K562 (cell line): ENCODE data around the gene PTK6. TPM values are rescaled to one million over a fixed set of nuclear protein-coding genes. Genes with fewer than 3 reads are reported as not detected.

Experiments
- ATAC-seq: fragments of 200-7000 bp; cut with Tn5 transposase; 3 replicates; pipeline ENCODE4 v1.9.1; 2020; ENCODE audit warnings: moderate library complexity
- BruUV-seq: library from RNA; stranded (reverse); fragments of 400-500 nt; replicated peaks from 2 replicates; lab custom pipeline; 2021; lab: Mats Ljungman, UMichigan
- CTCF ChIA-PET: fragments of 300-600 bp; formaldehyde crosslinking; extraction: SDS; loops from one replicate; lab custom pipeline; 2021; ENCODE audit warnings: low intra/inter-chr PET ratio; lab: Yijun Ruan, JAX
- POLR2A ChIA-PET: fragments of 300-600, 350-650 bp; sonication (Branson Sonifier 250); formaldehyde crosslinking; extraction: SDS; loops from one replicate; lab custom pipeline; 2021; ENCODE audit warnings: antibody characterized with exemption, inconsistent platforms; lab: Yijun Ruan, JAX
- DNase-seq, 4 experiments: peaks; one replicate each; pipeline versions ENCODE4 v3.0.0 to v3.0.0-alpha.2; 2011 to 2018; ENCODE audit warnings: low spot score in 3 of 4, mixed read lengths in 3 of 4; ENCODE audit errors: extremely low read depth in 1 of 4
- FAIRE-seq: peaks from 2 replicates; lab custom pipeline; 2011; peaks lifted over from hg19 to GRCh38; lab: Jason Lieb, UNC
- H2AFZ ChIP-seq: 2 replicates; pipeline ENCODE4 v1.6.0; 2011; ENCODE audit warnings: low read depth, low read length, control low read depth, inconsistent platforms
- H3K27ac ChIP-seq: fragments of 200-600 bp; 3 replicates; pipeline ENCODE4 v1.8.0; 2011; ENCODE audit warnings: low read depth, mild to moderate bottlenecking, control low read depth, inconsistent platforms, low read length, moderate library complexity, mixed read lengths; ENCODE audit errors: extremely low read depth
- H3K27me3 ChIP-seq, 2 experiments: fragments of 300-600 bp in 1 of 2; 2 replicates in 1 of 2; 3 replicates in 1 of 2; pipeline versions ENCODE4 v1.6.0 to v1.8.0; 2011; ENCODE audit warnings: inconsistent platforms in 2 of 2, low read length in 2 of 2, mild to moderate bottlenecking in 1 of 2, mixed read lengths in 1 of 2, moderate library complexity in 1 of 2; ENCODE audit not compliant: control insufficient read depth in 2 of 2, insufficient read depth in 2 of 2
- H3K36me3 ChIP-seq: fragments of 300-600 bp; 3 replicates; pipeline ENCODE4 v1.8.0; 2011; ENCODE audit warnings: mild to moderate bottlenecking, low read length, inconsistent platforms; ENCODE audit not compliant: control insufficient read depth, insufficient read depth
- H3K4me1 ChIP-seq, 2 experiments: fragments of 200-600 bp in 1 of 2; replicated peaks in 1 of 2; 2 replicates in 1 of 2; 3 replicates in 1 of 2; pipeline versions ENCODE4 v1.5.1 to v1.8.0; 2011; ENCODE audit warnings: inconsistent platforms in 2 of 2, low read length in 2 of 2, mild to moderate bottlenecking in 1 of 2, mixed read lengths in 1 of 2, moderate library complexity in 1 of 2; ENCODE audit not compliant: control insufficient read depth in 2 of 2, insufficient read depth in 2 of 2
- H3K4me2 ChIP-seq: 2 replicates; pipeline ENCODE4 v1.6.1; 2011; ENCODE audit warnings: low read length, control low read depth, inconsistent platforms, mixed read lengths; ENCODE audit not compliant: insufficient read depth
- H3K4me3 ChIP-seq: fragments of 200-600 bp; sonication (generic), shearing (Covaris generic); 2 replicates; pipeline ENCODE4 v1.5.1; 2016; ENCODE audit warnings: control low read depth, inconsistent platforms
- H3K79me2 ChIP-seq: fragments of 200-600 bp; 3 replicates; pipeline ENCODE4 v1.8.0; 2011; ENCODE audit warnings: low read length, inconsistent platforms; ENCODE audit not compliant: control insufficient read depth, insufficient read depth
- H3K9ac ChIP-seq, 2 experiments: 2 replicates each; pipeline versions ENCODE4 v1.6.0 to v1.6.1; 2011; ENCODE audit warnings: low read depth in 2 of 2, low read length in 2 of 2, control low read depth in 1 of 2, inconsistent platforms in 1 of 2, mild to moderate bottlenecking in 1 of 2, mixed read lengths in 1 of 2; ENCODE audit not compliant: insufficient read depth in 1 of 2
- H3K9me1 ChIP-seq: one replicate; pipeline ENCODE4 v1.6.0; 2011; ENCODE audit warnings: inconsistent platforms, mild to moderate bottlenecking, low read length, moderate library complexity; ENCODE audit not compliant: control insufficient read depth, insufficient read depth
- H3K9me3 ChIP-seq: replicated peaks from 2 replicates; pipeline ENCODE4 v1.5.1; 2011; ENCODE audit warnings: low read depth, low read length, inconsistent platforms; ENCODE audit not compliant: control insufficient read depth, insufficient read depth
- H4K20me1 ChIP-seq: replicated peaks from 2 replicates; pipeline ENCODE4 v1.6.1; 2011; ENCODE audit warnings: low read length, inconsistent platforms, mixed read lengths; ENCODE audit not compliant: control insufficient read depth, insufficient read depth
- CBFB ChIP-seq: sonication (generic); formaldehyde crosslinking; IDR thresholded peaks from 2 replicates; pipeline ENCODE4 v1.4.0; 2020; ENCODE audit warnings: mild to moderate bottlenecking, missing genetic modification reagents
- DACH1 ChIP-seq: fragments of 450-650 bp; IDR thresholded peaks from 2 replicates; pipeline ENCODE4 v1.6.1; 2018; ENCODE audit not compliant: partially characterized antibody
- PRMT5 ChIP-seq: sonication (generic); formaldehyde crosslinking; IDR thresholded peaks from 2 replicates; pipeline ENCODE4 v1.5.0; 2020; ENCODE audit warnings: missing genetic modification reagents
- SMAD1 ChIP-seq: fragments of 150-350 bp; IDR thresholded peaks from 2 replicates; pipeline ENCODE4 v1.6.1; 2014; ENCODE audit warnings: low read length, low read depth; ENCODE audit not compliant: partially characterized antibody
- ZNF79 ChIP-seq: fragments of 250-450 bp; sonication (Bioruptor Pico); IDR thresholded peaks from 2 replicates; pipeline ENCODE4 v1.4.0; 2020; ENCODE audit warnings: low read depth, mild to moderate bottlenecking, moderate library complexity
- WGBS: fragments of 100-300 bp; shearing (Covaris generic); methylation state at CpG from one replicate; pipeline ENCODE4 v1.1.6; 2016; ENCODE audit warnings: low coverage, mixed read lengths; ENCODE audit not compliant: insufficient coverage; ENCODE audit errors: missing lambda C conversion rate; 5-methylcytosine and 5-hydroxymethylcytosine counted together
- in situ Hi-C: fragments of 300-500 bp; cut with MboI; formaldehyde crosslinking; loops from 4 replicates; pipeline ENCODE4 v1.15.0; 2018; ENCODE audit warnings: inconsistent platforms, mixed read lengths
- intact Hi-C: fragments of 100-400 bp; cut with micrococcal nuclease; formaldehyde crosslinking; loops from 2 replicates; pipeline ENCODE4 v1.14.2; 2022
- polyA plus RNA-seq, 8 experiments: library from polyadenylated mRNA; depleted of rRNA in 4 of 8; stranded (reverse) in 5 of 8; unstranded in 3 of 8; fragments of >200 nt; fragmentation: Nextera tagmentation in 2 of 8; fragmentation: Illumina TruSeq in 1 of 8; extraction: Ambion mirVana in 2 of 8; extraction: Trizol in 1 of 8; gene quantifications; 2 replicates each; pipeline versions ENCODE4 v1.2.1 to v1.2.3, GENCODE V29; 2011 to 2014; ENCODE audit warnings: inconsistent platforms in 1 of 8, missing spikeins in 1 of 8
- total RNA-seq, 7 experiments: library from RNA; depleted of rRNA in 6 of 7; stranded (reverse); fragments of >200 nt in 6 of 7; fragmentation: Illumina TruSeq in 2 of 7; extraction: Trizol in 2 of 7; gene quantifications; 2 replicates each; pipeline versions ENCODE4 v1.2.1 to v1.2.3, GENCODE V29; 2011 to 2021; ENCODE audit warnings: low replicate concordance in 1 of 7
- TF ChIP-seq, protein P1 (sequence below): sonication (generic); formaldehyde crosslinking; IDR thresholded peaks from 2 replicates; pipeline ENCODE4 v1.8.0; 2022; ENCODE audit warnings: mild to moderate bottlenecking, missing genetic modification reagents
- TF ChIP-seq, protein P2 (sequence below): sonication (generic); formaldehyde crosslinking; IDR thresholded peaks from 2 replicates; pipeline ENCODE4 v1.8.1; 2022; ENCODE audit warnings: missing genetic modification reagents

The PTK6 gene
- total and polyA plus RNA-seq, 9 of the 15 experiments (the other 6 are each of a cell fraction or from before 2014, with no cell fraction given) = 0.07 TPM; not detected in 8

DNA sequence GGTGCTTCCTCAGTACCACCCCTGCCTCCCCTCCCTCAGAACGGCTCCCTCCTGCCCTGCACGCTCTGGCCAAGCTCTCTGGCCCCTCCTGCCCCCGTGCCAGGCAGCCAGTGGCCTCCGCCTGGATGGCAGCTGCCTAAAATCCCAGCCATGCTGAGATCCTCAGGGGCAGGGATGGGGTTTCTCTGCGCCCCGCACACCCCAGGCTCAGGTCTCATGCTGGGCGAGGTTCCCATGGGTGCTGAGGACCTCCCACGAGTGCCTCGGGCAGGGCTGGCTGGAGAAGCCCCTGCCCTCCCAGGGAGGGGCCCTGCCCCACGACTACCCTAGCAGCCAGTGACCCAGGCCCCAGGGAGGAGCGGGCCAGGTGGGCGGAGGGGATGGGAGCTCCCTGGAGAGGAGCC lies 2.7 kb downstream of the PTK6 start:
- ChIA-PET CTCF (no interaction called here), POLR2A (interaction anchor here (0.5 to 2.2 kb wide), 6 partner anchors 10 to 547 kb away, joined by 3 to 27 read pairs (median 5); partner anchors contain the start of gene PPDPF)
- DNase-seq = no peak
- Histone ChIP-seq H3K9me1 (no peaks in the 10 kb centered on the region), H3K27ac (no peak overlapping the region), H3K9me3 (no peaks in the 10 kb centered on the region), H3K4me1 (peaks cover 6 to 80% of the 10 kb centered on the region in 2 experiments; a peak in 4 of 5 replicates), H3K27me3 (peaks cover 0 to 36% of the 10 kb centered on the region in 2 experiments; a peak in 3 of 5 replicates), H3K79me2 (no peaks in the 10 kb centered on the region), H2AFZ (no peak overlapping the region), H3K36me3 (no peaks in the 10 kb centered on the region), H3K9ac (peak overlapping the region in 1 of 2 experiments; percentile 43; a peak in 1 of 4 replicates), H3K4me2 (no peak overlapping the region), H3K4me3 (no peak overlapping the region), H4K20me1 (0 out of 2 replicates have a peak, but pooled peaks cover 3% of the 10 kb centered on the region)
- TF ChIP-seq, protein P1, sequence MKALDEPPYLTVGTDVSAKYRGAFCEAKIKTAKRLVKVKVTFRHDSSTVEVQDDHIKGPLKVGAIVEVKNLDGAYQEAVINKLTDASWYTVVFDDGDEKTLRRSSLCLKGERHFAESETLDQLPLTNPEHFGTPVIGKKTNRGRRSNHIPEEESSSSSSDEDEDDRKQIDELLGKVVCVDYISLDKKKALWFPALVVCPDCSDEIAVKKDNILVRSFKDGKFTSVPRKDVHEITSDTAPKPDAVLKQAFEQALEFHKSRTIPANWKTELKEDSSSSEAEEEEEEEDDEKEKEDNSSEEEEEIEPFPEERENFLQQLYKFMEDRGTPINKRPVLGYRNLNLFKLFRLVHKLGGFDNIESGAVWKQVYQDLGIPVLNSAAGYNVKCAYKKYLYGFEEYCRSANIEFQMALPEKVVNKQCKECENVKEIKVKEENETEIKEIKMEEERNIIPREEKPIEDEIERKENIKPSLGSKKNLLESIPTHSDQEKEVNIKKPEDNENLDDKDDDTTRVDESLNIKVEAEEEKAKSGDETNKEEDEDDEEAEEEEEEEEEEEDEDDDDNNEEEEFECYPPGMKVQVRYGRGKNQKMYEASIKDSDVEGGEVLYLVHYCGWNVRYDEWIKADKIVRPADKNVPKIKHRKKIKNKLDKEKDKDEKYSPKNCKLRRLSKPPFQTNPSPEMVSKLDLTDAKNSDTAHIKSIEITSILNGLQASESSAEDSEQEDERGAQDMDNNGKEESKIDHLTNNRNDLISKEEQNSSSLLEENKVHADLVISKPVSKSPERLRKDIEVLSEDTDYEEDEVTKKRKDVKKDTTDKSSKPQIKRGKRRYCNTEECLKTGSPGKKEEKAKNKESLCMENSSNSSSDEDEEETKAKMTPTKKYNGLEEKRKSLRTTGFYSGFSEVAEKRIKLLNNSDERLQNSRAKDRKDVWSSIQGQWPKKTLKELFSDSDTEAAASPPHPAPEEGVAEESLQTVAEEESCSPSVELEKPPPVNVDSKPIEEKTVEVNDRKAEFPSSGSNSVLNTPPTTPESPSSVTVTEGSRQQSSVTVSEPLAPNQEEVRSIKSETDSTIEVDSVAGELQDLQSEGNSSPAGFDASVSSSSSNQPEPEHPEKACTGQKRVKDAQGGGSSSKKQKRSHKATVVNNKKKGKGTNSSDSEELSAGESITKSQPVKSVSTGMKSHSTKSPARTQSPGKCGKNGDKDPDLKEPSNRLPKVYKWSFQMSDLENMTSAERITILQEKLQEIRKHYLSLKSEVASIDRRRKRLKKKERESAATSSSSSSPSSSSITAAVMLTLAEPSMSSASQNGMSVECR = 0 out of 2 replicates have a peak, but pooled peaks have one; percentile 45
- TF ChIP-seq SMAD1 = no peak
- no peak for TF ChIP-seq PRMT5 (CRISPR knock-in tag)
- no peak for TF ChIP-seq DACH1
- TF ChIP-seq, protein P2, sequence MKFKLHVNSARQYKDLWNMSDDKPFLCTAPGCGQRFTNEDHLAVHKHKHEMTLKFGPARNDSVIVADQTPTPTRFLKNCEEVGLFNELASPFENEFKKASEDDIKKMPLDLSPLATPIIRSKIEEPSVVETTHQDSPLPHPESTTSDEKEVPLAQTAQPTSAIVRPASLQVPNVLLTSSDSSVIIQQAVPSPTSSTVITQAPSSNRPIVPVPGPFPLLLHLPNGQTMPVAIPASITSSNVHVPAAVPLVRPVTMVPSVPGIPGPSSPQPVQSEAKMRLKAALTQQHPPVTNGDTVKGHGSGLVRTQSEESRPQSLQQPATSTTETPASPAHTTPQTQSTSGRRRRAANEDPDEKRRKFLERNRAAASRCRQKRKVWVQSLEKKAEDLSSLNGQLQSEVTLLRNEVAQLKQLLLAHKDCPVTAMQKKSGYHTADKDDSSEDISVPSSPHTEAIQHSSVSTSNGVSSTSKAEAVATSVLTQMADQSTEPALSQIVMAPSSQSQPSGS = 0 out of 2 replicates have a peak, but pooled peaks have one; percentile 15
- TF ChIP-seq ZNF79 (CRISPR knock-in tag) = no peak
- no peak for TF ChIP-seq CBFB
- FAIRE-seq = no peak
- in situ Hi-C loops (no loop called here), intact Hi-C loops (loop anchor here (10.0 kb wide), 2 partner anchors 120 to 170 kb away; partner anchors contain the start of genes ARFRP1, RTEL1, STMN3 and ZGPAT)
- ATAC-seq = no peak
- WGBS = 28% methylated on average over 12 of the region's 12 CpGs
- BruUV-seq = no TSS peak
